Measurements from ENCODE around the gene GPC5. TPM values are rescaled to one million over a fixed set of nuclear protein-coding genes. Genes with fewer than 3 reads are reported as not detected.

GPC5 gene
- total RNA-seq, 1 donor from 2014 or later, result 0.24 TPM

- Mint-ChIP-seq H3K4me1 (no peaks in the 10 kb centered on the region), H3K27me3 (no peaks in the 10 kb centered on the region), H3K9me3 (no peaks in the 10 kb centered on the region), H3K27ac (no peak overlapping the region), H3K36me3 (ENCODE audit: low read depth) (no peaks in the 10 kb centered on the region), H3K4me3 (no peak overlapping the region)
- POLR2A ChIA-PET, result no interaction called here
- TF ChIP-seq, protein P1, sequence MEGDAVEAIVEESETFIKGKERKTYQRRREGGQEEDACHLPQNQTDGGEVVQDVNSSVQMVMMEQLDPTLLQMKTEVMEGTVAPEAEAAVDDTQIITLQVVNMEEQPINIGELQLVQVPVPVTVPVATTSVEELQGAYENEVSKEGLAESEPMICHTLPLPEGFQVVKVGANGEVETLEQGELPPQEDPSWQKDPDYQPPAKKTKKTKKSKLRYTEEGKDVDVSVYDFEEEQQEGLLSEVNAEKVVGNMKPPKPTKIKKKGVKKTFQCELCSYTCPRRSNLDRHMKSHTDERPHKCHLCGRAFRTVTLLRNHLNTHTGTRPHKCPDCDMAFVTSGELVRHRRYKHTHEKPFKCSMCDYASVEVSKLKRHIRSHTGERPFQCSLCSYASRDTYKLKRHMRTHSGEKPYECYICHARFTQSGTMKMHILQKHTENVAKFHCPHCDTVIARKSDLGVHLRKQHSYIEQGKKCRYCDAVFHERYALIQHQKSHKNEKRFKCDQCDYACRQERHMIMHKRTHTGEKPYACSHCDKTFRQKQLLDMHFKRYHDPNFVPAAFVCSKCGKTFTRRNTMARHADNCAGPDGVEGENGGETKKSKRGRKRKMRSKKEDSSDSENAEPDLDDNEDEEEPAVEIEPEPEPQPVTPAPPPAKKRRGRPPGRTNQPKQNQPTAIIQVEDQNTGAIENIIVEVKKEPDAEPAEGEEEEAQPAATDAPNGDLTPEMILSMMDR (IDR thresholded peaks at IDR 0.05), result no peak
- intact Hi-C loops (cut with micrococcal nuclease), result no loop called here
- ATAC-seq (ENCODE audit: low read depth) (no peak), DNase-seq (no peak)
- CTCF ChIA-PET, result no interaction called here
Measured at GRCh38 chr13:92320323-92320722, 921.9 kb downstream of the GPC5 start.

- TF ChIP-seq, protein P1 (IDR thresholded peaks at IDR 0.05), result no peak
- CTCF ChIA-PET, result no interaction called here
- H3K27ac Mint-ChIP-seq, result no peak overlapping the region
Measured at GRCh38 chr13:92321174-92321573, 922.8 kb downstream of the GPC5 start.

GRCh38 chr13:92345627-92346026 lies 947.2 kb downstream of the GPC5 start:
- POLR2A ChIA-PET, result no interaction called here
- CTCF ChIA-PET, result no interaction called here
- no peaks in the 10 kb centered on the region for H3K36me3 Mint-ChIP-seq (ENCODE audit: low read depth)
- peaks cover 7% of the 10 kb centered on the region for H3K9me3 Mint-ChIP-seq
- no peaks in the 10 kb centered on the region for H3K27me3 Mint-ChIP-seq
- no peak overlapping the region for H3K27ac Mint-ChIP-seq
- TF ChIP-seq, protein P1 (IDR thresholded peaks at IDR 0.05), result no peak
- intact Hi-C loops (cut with micrococcal nuclease), result no loop called here
- no peak overlapping the region for H3K4me3 Mint-ChIP-seq
- DNase-seq (no peak), ATAC-seq (ENCODE audit: low read depth) (no peak)
- H3K4me1 Mint-ChIP-seq, result no peaks in the 10 kb centered on the region

More at GRCh38 chr13:92321174-92321573, 922.8 kb downstream of the GPC5 start:
- Mint-ChIP-seq H3K9me3 (no peaks in the 10 kb centered on the region), H3K4me1 (no peaks in the 10 kb centered on the region), H3K4me3 (no peak overlapping the region), H3K36me3 (ENCODE audit: low read depth) (no peaks in the 10 kb centered on the region), H3K27me3 (no peaks in the 10 kb centered on the region)
- ATAC-seq (ENCODE audit: low read depth) (no peak), DNase-seq (no peak)
- intact Hi-C loops (cut with micrococcal nuclease), result no loop called here
- POLR2A ChIA-PET, result no interaction called here

DNA sequence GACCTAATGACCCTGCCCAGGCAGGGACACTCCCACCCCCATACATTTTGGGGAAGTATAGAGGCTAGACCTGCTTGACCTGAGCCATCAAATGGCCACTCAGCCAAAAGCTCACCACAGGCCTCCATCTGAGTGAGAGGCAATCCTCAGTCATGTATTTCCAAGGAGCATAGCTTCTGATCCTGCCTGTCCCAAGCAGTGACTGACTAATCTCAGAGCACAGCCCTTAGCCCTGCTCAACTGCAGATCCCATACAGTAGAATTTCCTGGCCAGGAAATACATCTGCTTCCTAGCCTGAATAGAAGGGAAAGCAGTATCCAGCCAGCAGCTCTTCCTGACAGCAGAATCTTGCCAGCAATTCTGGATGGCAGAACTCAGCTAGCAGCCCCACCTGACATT lies 947.6 kb downstream of the GPC5 start:
- Mint-ChIP-seq H3K36me3 (ENCODE audit: low read depth) (no peaks in the 10 kb centered on the region), H3K4me1 (no peaks in the 10 kb centered on the region), H3K4me3 (no peak overlapping the region), H3K9me3 (peaks cover 7% of the 10 kb centered on the region), H3K27ac (no peak overlapping the region), H3K27me3 (no peaks in the 10 kb centered on the region)
- intact Hi-C loops (cut with micrococcal nuclease), result no loop called here
- TF ChIP-seq, protein P1 (IDR thresholded peaks at IDR 0.05), result no peak
- ATAC-seq (ENCODE audit: low read depth) (no peak), DNase-seq (no peak)
- POLR2A ChIA-PET, result no interaction called here
- CTCF ChIA-PET, result no interaction called here

GRCh38 chr13:92354583-92354982 lies 956.2 kb downstream of the GPC5 start:
- ChIA-PET CTCF (no interaction called here), POLR2A (no interaction called here)
- H3K27ac Mint-ChIP-seq, result no peak overlapping the region
- ATAC-seq (ENCODE audit: low read depth) (no peak), DNase-seq (no peak)
- H3K9me3 Mint-ChIP-seq, result peaks cover 10% of the 10 kb centered on the region
- H3K36me3 Mint-ChIP-seq (ENCODE audit: low read depth), result no peaks in the 10 kb centered on the region
- TF ChIP-seq, protein P1 (IDR thresholded peaks at IDR 0.05), result no peak
- no peaks in the 10 kb centered on the region for H3K4me1 Mint-ChIP-seq
- H3K4me3 Mint-ChIP-seq, result no peak overlapping the region
- no peaks in the 10 kb centered on the region for H3K27me3 Mint-ChIP-seq
- intact Hi-C loops (cut with micrococcal nuclease), result no loop called here
